CD4-positive, CD25-positive, alpha-beta regulatory T cell (primary cell): ENCODE measurements around the gene HAUS8. TPM values are rescaled to one million over a fixed set of nuclear protein-coding genes. Genes with fewer than 3 reads are reported as not detected.

Experiments used
- ATAC-seq, 2 donors: fragments of 150-1000 bp; cut with Tn5 transposase; one replicate each; pipeline ENCODE4 v1.10.0; 2021; ENCODE audit warnings: low read depth in 2 of 2, moderate number of reproducible peaks in 2 of 2, moderate library complexity in 1 of 2
- DNase-seq, 3 donors: peaks; one replicate each; pipeline versions ENCODE4 v3.0.0 to v3.0.0-alpha.2; 2012 to 2022; ENCODE audit warnings: mixed read lengths in 1 of 3
- H3K27ac ChIP-seq: one replicate; pipeline ENCODE4 v1.7.0; 2013; ENCODE audit warnings: mild to moderate bottlenecking, low read length; ENCODE audit not compliant: insufficient read depth, poor library complexity, severe bottlenecking
- H3K27me3 ChIP-seq: one replicate; pipeline ENCODE4 v1.7.0; 2013; ENCODE audit warnings: low read length; ENCODE audit not compliant: control insufficient read depth, insufficient read depth
- H3K36me3 ChIP-seq: one replicate; pipeline ENCODE4 v1.7.0; 2013; ENCODE audit warnings: mild to moderate bottlenecking, low read length, moderate library complexity; ENCODE audit not compliant: control insufficient read depth, insufficient read depth
- H3K4me1 ChIP-seq: 2 replicates; pipeline ENCODE4 v1.7.0; 2013; ENCODE audit warnings: mild to moderate bottlenecking, low read length; ENCODE audit not compliant: insufficient read depth, control insufficient read depth, poor library complexity, severe bottlenecking
- H3K4me3 ChIP-seq: one replicate; pipeline ENCODE4 v1.7.0; 2013; ENCODE audit warnings: low read depth, mild to moderate bottlenecking, low read length, moderate library complexity
- H3K9me3 ChIP-seq, 2 experiments: 1 replicate in 1 of 2; 2 replicates in 1 of 2; pipeline ENCODE4 v1.7.0; 2013; ENCODE audit warnings: low read length in 2 of 2, mild to moderate bottlenecking in 1 of 2, moderate library complexity in 1 of 2; ENCODE audit not compliant: control insufficient read depth in 2 of 2
- H3K27ac Mint-ChIP-seq, 3 donors: one replicate each; pipeline ENCODE4 v1.8.0; 2020 to 2022; ENCODE audit warnings: mild to moderate bottlenecking in 3 of 3, mixed read lengths in 3 of 3, moderate library complexity in 2 of 3
- H3K27me3 Mint-ChIP-seq: one replicate; pipeline ENCODE4 v1.8.0; 2022; ENCODE audit warnings: mild to moderate bottlenecking, mixed read lengths
- H3K36me3 Mint-ChIP-seq: one replicate; pipeline ENCODE4 v1.8.0; 2020; ENCODE audit warnings: mixed read lengths
- H3K4me1 Mint-ChIP-seq, 4 donors: one replicate each; pipeline ENCODE4 v1.8.0; 2020 to 2022; ENCODE audit warnings: mixed read lengths in 4 of 4, mild to moderate bottlenecking in 1 of 4
- H3K4me3 Mint-ChIP-seq, 4 donors: one replicate each; pipeline ENCODE4 v1.8.0; 2020 to 2022; ENCODE audit warnings: mild to moderate bottlenecking in 4 of 4, mixed read lengths in 4 of 4, moderate library complexity in 3 of 4
- H3K9me3 Mint-ChIP-seq, 7 donors: one replicate each; pipeline ENCODE4 v1.8.0; 2020 to 2022; ENCODE audit warnings: mixed read lengths in 7 of 7, mild to moderate bottlenecking in 3 of 7, moderate library complexity in 2 of 7
- polyA plus RNA-seq, 4 donors: library from polyadenylated mRNA; unstranded; fragments of 300-500 nt; fragmentation: Illumina TruSeq; gene quantifications; one replicate each; pipeline ENCODE4 v1.2.3, GENCODE V29; 2021
- total RNA-seq: library from RNA; stranded (reverse); gene quantifications from one replicate; pipeline ENCODE4 v1.2.3, GENCODE V29; 2022

The HAUS8 gene
- total and polyA plus RNA-seq, 5 donors from 2014 or later = 11.0 to 26.9 (median 11.2) TPM

DNA sequence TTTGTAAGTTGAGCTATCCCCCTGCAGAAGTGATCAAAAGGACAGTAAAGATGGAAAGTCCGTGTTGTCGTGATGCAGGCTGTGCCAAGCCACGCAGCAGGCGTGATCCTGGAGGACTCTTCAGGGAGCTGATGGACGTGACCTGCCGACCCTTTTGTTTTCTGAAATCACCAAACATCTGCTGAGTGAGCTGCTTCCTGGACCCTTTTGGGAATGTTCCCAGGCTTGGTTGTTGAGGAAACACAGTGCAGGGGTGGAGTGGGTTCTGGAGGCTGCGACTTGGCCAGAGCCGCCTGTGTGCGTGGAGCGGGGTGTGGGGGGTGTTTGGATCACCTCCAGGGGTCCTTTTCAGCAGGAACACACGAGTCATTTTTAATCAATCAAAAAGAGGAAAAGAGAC, 33.3 kb downstream of the HAUS8 start:
- Mint-ChIP-seq H3K27ac (no peak overlapping the region), H3K36me3 (no peaks in the 10 kb centered on the region), H3K9me3 (no peaks in the 10 kb centered on the region), H3K4me1 (no peaks in the 10 kb centered on the region), H3K4me3 (no peak overlapping the region), H3K27me3 (peaks cover 9% of the 10 kb centered on the region)
- DNase-seq = no peak
- H3K4me3 ChIP-seq = no peak overlapping the region
- no peak for ATAC-seq
- H3K27me3 ChIP-seq = no peaks in the 10 kb centered on the region
- H3K36me3 ChIP-seq = no peaks in the 10 kb centered on the region
- no peaks in the 10 kb centered on the region for H3K9me3 ChIP-seq
- H3K27ac ChIP-seq = no peak overlapping the region
- H3K4me1 ChIP-seq = no peaks in the 10 kb centered on the region

DNA sequence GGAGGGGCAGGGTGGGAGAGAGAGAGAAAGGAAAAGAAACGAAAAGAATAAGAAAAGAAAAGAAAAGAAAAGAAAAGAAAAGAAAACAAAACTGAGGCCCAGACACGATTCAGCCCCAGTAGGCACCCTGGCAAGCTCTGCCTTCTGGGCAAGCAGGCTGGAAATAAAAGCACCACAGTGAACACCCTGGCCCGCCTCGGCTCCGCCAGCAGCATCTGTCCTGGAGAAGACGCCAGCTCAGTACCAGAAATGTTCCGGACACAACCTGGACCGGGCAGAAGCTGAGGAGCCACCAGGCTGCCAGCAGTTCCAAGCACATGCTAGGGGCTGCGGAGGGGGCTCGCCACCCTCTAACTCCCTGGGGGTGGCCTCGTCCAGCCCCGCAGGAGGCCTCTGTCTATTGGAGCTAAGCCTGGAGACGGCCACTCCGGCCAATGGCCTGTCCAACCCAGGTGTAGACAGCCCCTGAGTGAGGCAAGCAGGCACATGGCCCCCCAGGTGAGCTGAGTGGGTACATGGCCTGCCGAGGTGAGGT, 37.2 kb downstream of the HAUS8 start:
- no peaks in the 10 kb centered on the region for H3K36me3 ChIP-seq
- Mint-ChIP-seq H3K4me1 (no peaks in the 10 kb centered on the region), H3K27ac (no peak overlapping the region), H3K9me3 (no peaks in the 10 kb centered on the region), H3K36me3 (no peaks in the 10 kb centered on the region), H3K4me3 (no peak overlapping the region), H3K27me3 (peaks cover 18% of the 10 kb centered on the region)
- H3K27ac ChIP-seq = no peak overlapping the region
- ATAC-seq (no peak), DNase-seq (no peak)
- H3K9me3 ChIP-seq = no peaks in the 10 kb centered on the region
- H3K4me3 ChIP-seq = no peak overlapping the region
- H3K27me3 ChIP-seq = no peaks in the 10 kb centered on the region
- H3K4me1 ChIP-seq = no peaks in the 10 kb centered on the region

DNA sequence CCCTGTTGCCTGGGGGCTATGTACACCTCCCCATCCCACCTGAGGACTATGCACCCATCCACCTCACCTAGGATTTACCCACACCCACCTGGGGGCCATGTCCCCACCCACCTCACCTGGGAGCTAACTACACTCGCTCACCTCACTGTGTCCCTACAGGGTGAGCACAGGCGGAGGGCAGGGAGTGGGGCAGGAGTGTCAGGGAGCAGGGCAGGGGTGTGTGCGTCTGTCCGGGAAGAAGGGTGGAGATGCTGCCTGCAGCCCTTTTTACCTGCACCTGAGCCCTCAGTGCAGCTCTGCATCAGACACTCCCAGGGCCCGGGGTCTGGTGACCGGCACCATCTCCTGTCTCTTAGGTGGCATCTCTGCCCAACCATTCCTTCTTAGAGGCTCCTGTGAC, 38.1 kb downstream of the HAUS8 start:
- H3K36me3 ChIP-seq = no peaks in the 10 kb centered on the region
- H3K36me3 Mint-ChIP-seq = no peaks in the 10 kb centered on the region
- no peak overlapping the region for H3K4me3 ChIP-seq
- H3K27ac Mint-ChIP-seq = no peak overlapping the region
- DNase-seq = no peak
- H3K4me3 Mint-ChIP-seq = no peak overlapping the region
- no peak for ATAC-seq
- H3K4me1 ChIP-seq = no peaks in the 10 kb centered on the region
- peaks cover 22% of the 10 kb centered on the region for H3K27me3 Mint-ChIP-seq
- no peaks in the 10 kb centered on the region for H3K27me3 ChIP-seq
- no peaks in the 10 kb centered on the region for H3K9me3 ChIP-seq
- H3K9me3 Mint-ChIP-seq = no peaks in the 10 kb centered on the region
- no peaks in the 10 kb centered on the region for H3K4me1 Mint-ChIP-seq
- no peak overlapping the region for H3K27ac ChIP-seq

DNA sequence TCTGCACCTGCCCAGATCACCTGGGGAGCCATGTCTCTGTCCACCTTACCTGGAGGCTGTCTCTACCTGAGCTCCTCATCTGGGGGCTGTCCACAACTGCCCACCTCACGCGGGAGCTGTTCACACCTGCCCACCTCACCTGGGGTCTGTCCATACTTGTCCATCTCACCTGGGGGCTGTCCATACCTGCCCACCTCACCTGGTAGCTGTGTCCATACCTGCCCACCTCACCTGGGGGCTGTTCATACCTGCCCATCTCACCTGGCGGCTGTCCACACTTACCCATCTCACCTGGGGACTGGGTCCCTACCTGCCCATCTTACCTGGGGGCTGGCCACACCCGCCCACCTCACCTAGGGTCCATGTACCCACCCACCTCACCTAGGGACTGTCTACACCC, 38.6 kb downstream of the HAUS8 start:
- no peak overlapping the region for H3K4me3 ChIP-seq
- no peaks in the 10 kb centered on the region for H3K36me3 Mint-ChIP-seq
- no peaks in the 10 kb centered on the region for H3K9me3 ChIP-seq
- DNase-seq = no peak
- no peaks in the 10 kb centered on the region for H3K27me3 ChIP-seq
- no peak overlapping the region for H3K4me3 Mint-ChIP-seq
- no peaks in the 10 kb centered on the region for H3K36me3 ChIP-seq
- H3K4me1 ChIP-seq = no peaks in the 10 kb centered on the region
- H3K9me3 Mint-ChIP-seq = no peaks in the 10 kb centered on the region
- H3K27ac ChIP-seq = no peak overlapping the region
- no peak for ATAC-seq
- peaks cover 21% of the 10 kb centered on the region for H3K27me3 Mint-ChIP-seq
- H3K27ac Mint-ChIP-seq = no peak overlapping the region
- no peaks in the 10 kb centered on the region for H3K4me1 Mint-ChIP-seq

DNA sequence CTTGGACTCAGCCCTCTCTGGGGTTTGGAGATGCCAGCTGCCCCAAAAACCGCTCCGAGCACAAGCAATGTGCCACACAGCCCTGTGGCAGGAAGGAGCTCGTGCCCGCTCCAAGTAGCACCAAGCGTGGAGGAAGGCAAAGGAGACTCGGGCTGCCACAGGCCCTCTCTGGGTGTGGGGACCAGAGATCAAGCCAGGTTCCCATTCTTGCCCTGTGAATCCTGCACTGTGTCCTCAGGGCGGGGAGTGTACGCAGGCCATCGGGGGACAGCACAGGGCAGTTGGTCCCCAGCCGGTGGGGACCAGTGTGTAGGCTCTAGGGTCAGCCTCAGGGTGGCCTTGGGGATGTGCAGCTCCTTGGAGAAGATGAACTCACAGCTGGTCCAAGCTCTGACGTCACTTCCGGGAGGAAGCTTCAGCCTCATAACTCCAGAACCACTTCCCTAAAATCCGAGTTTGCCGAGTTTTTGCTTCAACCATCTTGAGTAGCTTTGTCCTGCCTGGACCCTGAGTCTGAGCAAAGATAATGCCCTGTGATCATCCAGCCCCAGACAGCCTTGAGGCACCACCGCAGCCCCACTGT, 39.3 kb downstream of the HAUS8 start:
- H3K36me3 Mint-ChIP-seq = no peaks in the 10 kb centered on the region
- Histone ChIP-seq H3K27ac (no peak overlapping the region), H3K27me3 (no peaks in the 10 kb centered on the region), H3K4me3 (no peak overlapping the region), H3K36me3 (no peaks in the 10 kb centered on the region), H3K9me3 (no peaks in the 10 kb centered on the region), H3K4me1 (no peaks in the 10 kb centered on the region)
- ATAC-seq (no peak), DNase-seq (no peak)
- H3K27ac Mint-ChIP-seq = no peak overlapping the region
- H3K27me3 Mint-ChIP-seq = peaks cover 18% of the 10 kb centered on the region
- no peaks in the 10 kb centered on the region for H3K9me3 Mint-ChIP-seq
- no peaks in the 10 kb centered on the region for H3K4me1 Mint-ChIP-seq
- no peak overlapping the region for H3K4me3 Mint-ChIP-seq

DNA sequence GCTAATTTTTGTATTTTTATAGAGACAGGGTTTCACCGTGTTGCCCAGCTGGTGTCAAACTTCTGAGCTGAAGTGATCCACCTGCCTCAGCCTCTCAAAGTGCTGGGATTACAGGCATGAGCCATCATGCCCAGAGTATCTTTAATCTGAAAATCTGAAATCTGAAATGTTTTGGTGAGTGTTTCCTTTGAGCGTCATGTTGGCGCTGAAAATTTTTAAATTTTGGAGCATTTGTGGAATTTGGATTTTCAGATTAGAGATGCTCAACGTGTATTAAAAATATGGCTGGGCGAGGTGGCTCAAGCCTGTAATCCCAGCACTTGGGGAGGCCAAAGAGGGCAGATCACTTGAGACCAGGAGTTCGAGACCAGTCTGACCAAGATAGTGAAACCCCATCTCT, 43.5 kb downstream of the HAUS8 start:
- H3K36me3 Mint-ChIP-seq = no peaks in the 10 kb centered on the region
- no peak overlapping the region for H3K27ac Mint-ChIP-seq
- peaks cover 44% of the 10 kb centered on the region for H3K27me3 Mint-ChIP-seq
- Histone ChIP-seq H3K36me3 (no peaks in the 10 kb centered on the region), H3K9me3 (no peaks in the 10 kb centered on the region), H3K27ac (no peak overlapping the region), H3K4me1 (no peaks in the 10 kb centered on the region), H3K27me3 (no peaks in the 10 kb centered on the region), H3K4me3 (no peak overlapping the region)
- H3K4me3 Mint-ChIP-seq = no peak overlapping the region
- DNase-seq (no peak), ATAC-seq (no peak)
- peaks cover 0 to 4% (median 0%) of the 10 kb centered on the region in 7 donors for H3K9me3 Mint-ChIP-seq
- H3K4me1 Mint-ChIP-seq = peaks cover 0 to 4% (median 0%) of the 10 kb centered on the region in 4 donors

DNA sequence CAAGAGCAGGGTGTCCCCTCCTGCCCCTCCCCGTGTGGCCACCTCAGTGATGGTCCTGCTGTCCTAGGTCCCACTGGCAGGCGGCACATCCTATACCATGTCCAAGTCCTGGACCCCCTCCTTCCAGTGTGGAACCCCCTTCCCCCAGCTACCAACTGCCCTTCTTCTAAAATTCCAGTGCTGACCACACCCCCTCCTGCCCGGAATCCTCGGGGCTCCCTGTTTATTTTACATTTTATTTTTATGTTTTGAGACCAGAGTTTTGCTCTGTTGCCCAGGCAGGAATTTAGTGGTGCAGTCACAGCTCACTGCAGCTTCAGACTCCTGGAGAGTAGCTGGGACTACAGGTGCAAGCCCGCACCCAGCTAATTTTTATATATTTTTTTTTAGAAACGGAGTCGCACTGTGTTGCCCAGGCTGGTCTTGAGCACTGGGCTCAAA, 47.7 kb downstream of the HAUS8 start:
- H3K27me3 Mint-ChIP-seq = peaks cover 57% of the 10 kb centered on the region
- ATAC-seq = no peak
- H3K36me3 ChIP-seq = no peaks in the 10 kb centered on the region
- no peak for DNase-seq
- H3K9me3 ChIP-seq = peaks cover 12 to 17% of the 10 kb centered on the region in 2 experiments
- peaks cover 0 to 12% (median 2%) of the 10 kb centered on the region in 4 donors for H3K4me1 Mint-ChIP-seq
- peaks cover 14% of the 10 kb centered on the region for H3K36me3 Mint-ChIP-seq
- H3K9me3 Mint-ChIP-seq = peaks cover 0 to 23% (median 6%) of the 10 kb centered on the region in 7 donors
- H3K4me3 ChIP-seq = no peak overlapping the region
- H3K27ac Mint-ChIP-seq = no peak overlapping the region
- no peak overlapping the region for H3K27ac ChIP-seq
- peaks cover 11% of the 10 kb centered on the region for H3K27me3 ChIP-seq
- H3K4me3 Mint-ChIP-seq = peak overlapping the region in 2 of 4 donors; percentile 66 to 83
- peaks cover 8% of the 10 kb centered on the region for H3K4me1 ChIP-seq
